Parathyroid adenoma (tissue), 2 donors: Measurements from ENCODE around the gene KMT2D.

ENCODE experiments used
- H2AFZ ChIP-seq: fragments of 300-600 bp; sonication (generic); one replicate; pipeline ENCODE4 v1.7.0; 2017; ENCODE audit warnings: antibody characterized with exemption, mild to moderate bottlenecking
- H3K27ac ChIP-seq: fragments of 300-600 bp; sonication (generic); one replicate; pipeline ENCODE4 v1.7.0; 2017
- H3K27me3 ChIP-seq: fragments of 300-600 bp; sonication (generic); one replicate; pipeline ENCODE4 v1.7.0; 2017; ENCODE audit warnings: low read length; ENCODE audit not compliant: control insufficient read depth, insufficient read depth
- H3K36me3 ChIP-seq: fragments of 300-600 bp; sonication (generic); one replicate; pipeline ENCODE4 v1.7.0; 2017; ENCODE audit warnings: low read length; ENCODE audit not compliant: control insufficient read depth, insufficient read depth
- H3K4me1 ChIP-seq: fragments of 300-600 bp; sonication (generic); one replicate; pipeline ENCODE4 v1.7.0; 2017; ENCODE audit warnings: control low read depth
- H3K4me2 ChIP-seq: fragments of 300-600 bp; sonication (generic); one replicate; pipeline ENCODE4 v1.7.0; 2017; ENCODE audit warnings: low read length
- H3K4me3 ChIP-seq: fragments of 300-600 bp; sonication (generic); one replicate; pipeline ENCODE4 v1.7.0; 2017; ENCODE audit warnings: low read depth, low read length
- H3K79me2 ChIP-seq: fragments of 300-600 bp; sonication (generic); one replicate; pipeline ENCODE4 v1.7.0; 2017; ENCODE audit warnings: control low read depth
- H3K9ac ChIP-seq: fragments of 300-600 bp; sonication (generic); one replicate; pipeline ENCODE4 v1.7.0; 2017; ENCODE audit warnings: mild to moderate bottlenecking
- H3K9me3 ChIP-seq: fragments of 300-600 bp; sonication (generic); one replicate; pipeline ENCODE4 v1.7.0; 2017; ENCODE audit warnings: low read length; ENCODE audit not compliant: control insufficient read depth
- TF ChIP-seq, protein P1 (sequence below): fragments of 300-600 bp; sonication (generic); IDR thresholded peaks from one replicate; pipeline ENCODE4 v1.7.0; 2017; ENCODE audit warnings: antibody characterized with exemption, mild to moderate bottlenecking
- donor health status: primary hyperparathyroidism.

KMT2D gene

DNA sequence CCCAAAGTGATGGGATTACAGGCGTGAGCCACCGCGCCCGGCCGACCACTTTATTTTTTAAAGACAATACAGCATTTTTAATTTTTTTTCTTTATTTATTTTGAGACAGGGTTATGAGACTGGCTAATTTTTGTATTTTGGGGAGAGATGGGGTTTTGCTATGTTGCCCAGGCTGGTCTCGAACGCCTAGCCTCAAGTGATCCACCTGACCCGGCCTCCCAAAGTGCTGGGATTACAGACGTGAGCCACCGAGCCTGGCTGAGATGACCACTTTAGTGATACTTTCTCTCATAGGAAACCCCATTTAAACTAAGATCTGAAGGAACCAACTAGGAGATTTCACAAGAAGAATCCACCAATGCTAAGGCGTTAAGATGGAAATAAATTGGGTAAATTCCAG lies 10.4 kb upstream of the KMT2D start:
- H3K4me3 ChIP-seq: no peak overlapping the region

DNA sequence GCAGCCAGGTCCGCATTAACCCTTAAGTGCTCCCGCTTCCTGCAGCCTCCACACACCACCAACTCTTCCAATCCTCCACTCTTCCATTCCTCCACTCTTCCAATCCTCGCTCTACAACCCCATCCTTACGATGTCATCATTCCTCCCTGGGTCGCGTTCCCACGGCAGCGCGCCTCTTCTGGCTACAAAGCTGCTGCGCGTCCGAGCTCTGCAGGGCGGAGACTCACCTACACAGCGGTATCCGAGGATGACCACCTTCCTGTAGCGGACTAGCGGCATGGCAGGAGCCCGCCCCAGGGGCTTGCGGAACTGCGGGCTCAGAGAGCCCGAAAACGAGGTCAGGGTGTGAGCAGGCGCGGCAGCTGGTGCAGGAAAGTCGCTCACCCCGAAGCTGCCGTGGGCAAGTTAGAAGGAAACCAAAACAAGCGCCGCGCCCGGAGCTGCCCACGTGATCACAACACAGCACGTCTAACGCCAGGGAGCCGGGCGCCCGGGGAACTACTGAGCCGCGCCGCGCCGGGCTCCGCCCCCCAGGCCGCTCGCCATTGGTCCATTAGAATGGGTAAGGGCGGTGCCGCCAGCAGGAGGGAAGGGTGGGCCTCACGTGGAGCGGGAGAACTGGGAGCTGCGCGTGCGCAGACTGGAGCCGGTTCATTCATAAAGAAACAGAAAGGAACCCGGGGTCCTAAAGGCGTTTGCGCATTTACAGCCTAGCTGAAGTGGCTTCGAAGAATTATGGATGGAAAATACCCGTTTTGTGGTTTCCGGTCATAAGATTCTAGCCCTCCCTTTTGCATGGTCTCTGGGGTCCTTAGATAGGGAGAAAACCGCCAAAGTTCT lies 9.1 kb upstream of the KMT2D start, which contains the start of gene RHEBL1:
Gene RHEBL1, minus strand, starts transcription at position 473 of the 840 bp plus-strand sequence. Its CDS starts 194 bp downstream, at position 279.
- H3K9me3 ChIP-seq: no peaks in the 10 kb centered on the region
- H3K4me1 ChIP-seq: peaks cover 3% of the 10 kb centered on the region
- H3K4me3 ChIP-seq: peak within 1 kb of the TSS; percentile 73
- H3K36me3 ChIP-seq: no peaks in the 10 kb centered on the region
- peak within 1 kb of the TSS; percentile 52 for H3K27ac ChIP-seq
- H3K4me2 ChIP-seq: peak within 1 kb of the TSS; percentile 66
- H2AFZ ChIP-seq: peak within 1 kb of the TSS; percentile 84
- H3K27me3 ChIP-seq: no peaks in the 10 kb centered on the region
- TF ChIP-seq, protein P1, sequence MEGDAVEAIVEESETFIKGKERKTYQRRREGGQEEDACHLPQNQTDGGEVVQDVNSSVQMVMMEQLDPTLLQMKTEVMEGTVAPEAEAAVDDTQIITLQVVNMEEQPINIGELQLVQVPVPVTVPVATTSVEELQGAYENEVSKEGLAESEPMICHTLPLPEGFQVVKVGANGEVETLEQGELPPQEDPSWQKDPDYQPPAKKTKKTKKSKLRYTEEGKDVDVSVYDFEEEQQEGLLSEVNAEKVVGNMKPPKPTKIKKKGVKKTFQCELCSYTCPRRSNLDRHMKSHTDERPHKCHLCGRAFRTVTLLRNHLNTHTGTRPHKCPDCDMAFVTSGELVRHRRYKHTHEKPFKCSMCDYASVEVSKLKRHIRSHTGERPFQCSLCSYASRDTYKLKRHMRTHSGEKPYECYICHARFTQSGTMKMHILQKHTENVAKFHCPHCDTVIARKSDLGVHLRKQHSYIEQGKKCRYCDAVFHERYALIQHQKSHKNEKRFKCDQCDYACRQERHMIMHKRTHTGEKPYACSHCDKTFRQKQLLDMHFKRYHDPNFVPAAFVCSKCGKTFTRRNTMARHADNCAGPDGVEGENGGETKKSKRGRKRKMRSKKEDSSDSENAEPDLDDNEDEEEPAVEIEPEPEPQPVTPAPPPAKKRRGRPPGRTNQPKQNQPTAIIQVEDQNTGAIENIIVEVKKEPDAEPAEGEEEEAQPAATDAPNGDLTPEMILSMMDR: peak; percentile 16
- no peaks in the 10 kb centered on the region for H3K79me2 ChIP-seq
- H3K9ac ChIP-seq: no peak within 1 kb of the TSS

More for the DNA sequence above, 10.4 kb upstream of the KMT2D start:
- Histone ChIP-seq H3K27me3 (no peaks in the 10 kb centered on the region), H3K9ac (no peak overlapping the region), H3K9me3 (no peaks in the 10 kb centered on the region), H3K27ac (no peak overlapping the region), H2AFZ (no peak overlapping the region), H3K36me3 (no peaks in the 10 kb centered on the region), H3K79me2 (no peaks in the 10 kb centered on the region), H3K4me2 (no peak overlapping the region), H3K4me1 (peaks cover 3% of the 10 kb centered on the region)
- TF ChIP-seq, protein P1: no peak

DNA sequence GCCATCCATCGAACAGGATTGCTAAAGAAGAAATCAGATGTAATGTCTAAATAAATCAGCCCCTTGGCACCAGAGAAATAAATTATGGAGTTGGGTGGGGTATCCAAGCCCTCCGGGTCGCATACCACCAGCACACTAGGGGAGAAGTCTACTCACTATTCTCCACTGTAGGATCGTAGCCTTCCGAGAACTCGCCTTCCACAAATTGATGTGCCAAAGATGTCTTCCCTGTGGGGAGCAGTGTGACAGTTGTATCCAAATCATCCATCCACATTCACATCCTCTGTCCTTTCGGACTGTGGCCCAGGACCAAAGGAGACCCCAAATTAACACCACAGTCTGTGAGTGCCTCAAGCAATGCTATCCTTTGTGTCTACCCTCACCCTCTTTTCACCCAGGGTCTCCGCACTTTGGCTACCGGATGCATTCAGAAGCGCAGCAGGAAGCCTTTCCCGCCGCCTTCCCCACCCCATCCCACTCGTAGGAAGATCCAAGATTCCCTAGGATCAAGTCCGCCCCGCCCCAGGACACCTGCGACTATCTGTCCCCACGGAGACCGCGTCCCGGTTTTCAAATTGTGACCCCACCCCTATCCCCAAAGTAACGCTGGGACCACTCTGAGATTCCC lies 8.4 kb upstream of the KMT2D start:
- H3K4me2 ChIP-seq: peak overlapping the region; percentile 66
- H3K9me3 ChIP-seq: no peaks in the 10 kb centered on the region
- no peaks in the 10 kb centered on the region for H3K79me2 ChIP-seq
- H3K4me3 ChIP-seq: peak overlapping the region; percentile 73
- H2AFZ ChIP-seq: peak overlapping the region; percentile 84
- TF ChIP-seq, protein P1: no peak
- no peak overlapping the region for H3K9ac ChIP-seq
- H3K27me3 ChIP-seq: no peaks in the 10 kb centered on the region
- H3K27ac ChIP-seq: no peak overlapping the region
- H3K36me3 ChIP-seq: no peaks in the 10 kb centered on the region
- peaks cover 3% of the 10 kb centered on the region for H3K4me1 ChIP-seq

DNA sequence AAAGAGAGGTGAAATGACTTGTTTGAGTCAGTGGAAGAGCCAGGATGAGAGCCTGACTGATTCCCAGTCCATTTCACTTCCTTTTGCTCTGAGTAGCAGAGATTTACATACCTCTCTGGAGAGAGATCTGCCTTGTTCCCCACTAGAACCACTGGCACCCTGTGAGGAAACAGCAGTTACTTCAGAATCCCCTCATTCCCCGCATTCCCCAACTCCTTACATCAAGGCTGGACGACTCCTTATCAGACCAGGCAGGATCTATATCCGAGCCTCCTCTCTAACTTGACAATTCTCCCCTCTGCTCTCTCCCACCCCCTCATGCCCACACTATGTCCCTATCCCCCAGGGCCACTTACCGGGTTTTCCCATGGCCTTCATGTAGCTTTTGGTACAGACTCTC lies 5.5 kb upstream of the KMT2D start:
- Histone ChIP-seq H3K4me3 (no peak overlapping the region), H3K79me2 (no peaks in the 10 kb centered on the region), H3K27ac (no peak overlapping the region), H3K9ac (no peak overlapping the region), H3K4me1 (peaks cover 3% of the 10 kb centered on the region), H3K36me3 (no peaks in the 10 kb centered on the region), H3K4me2 (no peak overlapping the region), H2AFZ (no peak overlapping the region), H3K9me3 (no peaks in the 10 kb centered on the region), H3K27me3 (no peaks in the 10 kb centered on the region)
- TF ChIP-seq, protein P1: no peak
